ENCODE measurements around the gene DNMT3A.

DNMT3A gene

GRCh38 chr2:25323610-25324189 lies 18.0 kb downstream of the DNMT3A start:
- TF ChIP-seq CTCF (IDR thresholded peaks at IDR 0.05; ENCODE audit: low read depth, low read length, missing control alignments): no peak
- no peak overlapping the region for H3K4me3 ChIP-seq (replicated peaks; ENCODE audit: low read depth, low read length)
- no peak for DNase-seq (ENCODE audit: extremely low read depth, low read depth)

GRCh38 chr2:25323042-25323514 lies 18.6 kb downstream of the DNMT3A start:
- DNase-seq (ENCODE audit: extremely low read depth, low read depth): no peak
- no peak for TF ChIP-seq CTCF (IDR thresholded peaks at IDR 0.05; ENCODE audit: low read depth, low read length, missing control alignments)
- H3K4me3 ChIP-seq (replicated peaks; ENCODE audit: low read depth, low read length): no peak overlapping the region

DNA sequence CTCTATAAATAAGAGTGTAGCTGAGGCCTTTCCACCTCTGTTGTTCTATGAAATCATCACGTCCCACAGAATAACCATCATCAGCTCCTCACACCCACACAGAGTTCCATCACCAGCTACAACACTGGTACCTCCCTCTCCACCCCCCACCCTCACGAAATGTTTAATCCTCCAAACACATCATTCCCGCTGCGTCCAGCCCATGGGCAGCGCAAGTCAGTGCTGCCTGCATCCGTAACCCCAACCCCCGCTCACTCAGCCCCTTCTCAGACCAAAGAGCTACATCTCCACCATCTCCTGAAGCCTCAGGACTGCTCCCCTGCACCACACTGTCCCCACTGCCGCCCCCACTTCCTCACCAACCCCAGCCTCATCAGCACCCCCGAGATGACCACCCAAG lies 19.4 kb downstream of the DNMT3A start:
- no peak overlapping the region for H3K4me3 ChIP-seq (replicated peaks; ENCODE audit: low read depth, low read length)
- TF ChIP-seq CTCF (IDR thresholded peaks at IDR 0.05; ENCODE audit: low read depth, low read length, missing control alignments): no peak
- DNase-seq (ENCODE audit: extremely low read depth, low read depth): no peak

DNA sequence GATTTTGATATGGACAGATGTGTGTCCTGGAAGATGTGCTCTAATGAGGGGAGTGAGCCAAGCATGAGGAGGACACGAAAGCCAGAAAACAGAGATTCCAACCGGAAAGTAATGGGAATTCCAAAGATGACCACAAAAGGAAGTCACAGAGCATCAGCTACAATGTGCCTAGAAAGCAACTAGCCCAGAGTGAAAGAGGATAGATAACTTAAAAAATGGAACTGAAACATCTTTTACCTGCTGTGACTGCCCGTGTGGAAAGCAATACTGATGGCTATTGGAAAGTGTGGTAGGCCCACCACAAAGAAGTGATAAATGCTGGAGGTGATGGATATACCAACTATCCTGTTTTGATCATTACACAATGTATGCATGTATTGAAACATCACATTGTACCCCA lies 21.6 kb downstream of the DNMT3A start:
- DNase-seq (ENCODE audit: extremely low read depth, low read depth): no peak
- no peak overlapping the region for H3K4me3 ChIP-seq (replicated peaks; ENCODE audit: low read depth, low read length)
- no peak for TF ChIP-seq CTCF (IDR thresholded peaks at IDR 0.05; ENCODE audit: low read depth, low read length, missing control alignments)

DNA sequence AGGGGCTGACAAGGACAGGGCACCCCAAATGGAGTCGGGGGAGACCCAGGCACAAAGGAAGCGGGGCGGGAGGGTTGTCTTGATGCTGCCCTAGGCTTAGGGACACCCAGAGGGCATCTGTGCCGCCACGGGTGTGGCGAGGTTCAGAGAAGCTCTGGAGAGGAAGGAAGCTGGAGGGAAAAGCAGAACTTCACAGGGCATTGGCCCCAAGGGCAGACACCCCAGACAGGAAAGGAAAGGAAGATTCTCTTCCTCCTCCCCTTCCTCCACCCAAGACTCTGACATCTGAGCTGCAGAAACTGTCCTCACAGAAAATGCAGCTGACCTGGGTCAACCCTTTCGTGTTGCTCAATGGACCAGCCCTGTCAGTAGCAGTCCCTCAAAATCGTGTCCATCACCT lies 25.6 kb downstream of the DNMT3A start:
- no peak for TF ChIP-seq CTCF (IDR thresholded peaks at IDR 0.05; ENCODE audit: low read depth, low read length, missing control alignments)
- H3K4me3 ChIP-seq (replicated peaks; ENCODE audit: low read depth, low read length): no peak overlapping the region
- DNase-seq (ENCODE audit: extremely low read depth, low read depth): no peak

GRCh38 chr2:25315316-25315680 lies 26.4 kb downstream of the DNMT3A start:
- DNase-seq (ENCODE audit: extremely low read depth, low read depth): no peak
- no peak for TF ChIP-seq CTCF (IDR thresholded peaks at IDR 0.05; ENCODE audit: low read depth, low read length, missing control alignments)
- no peak overlapping the region for H3K4me3 ChIP-seq (replicated peaks; ENCODE audit: low read depth, low read length)

Measured in HFF-Myc (cell line).